Smooth muscle cell (in vitro differentiated cells): ENCODE measurements around the gene WDR12. TPM values are rescaled to one million over a fixed set of nuclear protein-coding genes. Genes with fewer than 3 reads are reported as not detected.

Source experiments
- DNase-seq: peaks from one replicate; lab custom pipeline; 2025; ENCODE audit not compliant: unreplicated experiment; lab: John Stamatoyannopoulos, UW
- H2AFZ ChIP-seq: fragments of 200-600 bp; sonication (generic); 2 replicates; pipeline ENCODE4 v1.6.0; 2016; ENCODE audit warnings: antibody characterized with exemption, low read depth, mild to moderate bottlenecking
- H3F3A ChIP-seq: fragments of 200-600 bp; sonication (generic); 2 replicates; pipeline ENCODE4 v1.6.0; 2017; ENCODE audit warnings: antibody characterized with exemption, low read depth
- H3K27ac ChIP-seq: fragments of 200-600 bp; sonication (generic); 2 replicates; pipeline ENCODE4 v1.5.1; 2016; ENCODE audit warnings: low read depth, mild to moderate bottlenecking
- H3K27me3 ChIP-seq: fragments of 200-600 bp; sonication (generic); 2 replicates; pipeline ENCODE4 v1.6.1; 2016; ENCODE audit warnings: low read depth, mild to moderate bottlenecking
- H3K36me3 ChIP-seq: fragments of 200-600 bp; sonication (generic); 2 replicates; pipeline ENCODE4 v1.5.1; 2016; ENCODE audit warnings: low read depth
- H3K4me1 ChIP-seq: fragments of 200-600 bp; sonication (generic); 2 replicates; pipeline ENCODE4 v1.5.1; 2016; ENCODE audit warnings: low read depth
- H3K4me2 ChIP-seq: fragments of 200-600 bp; sonication (generic); 2 replicates; pipeline ENCODE4 v1.6.0; 2016; ENCODE audit warnings: mild to moderate bottlenecking
- H3K4me3 ChIP-seq: fragments of 200-600 bp; sonication (generic); 2 replicates; pipeline ENCODE4 v1.5.1; 2016; ENCODE audit warnings: mild to moderate bottlenecking
- H3K79me2 ChIP-seq: fragments of 200-600 bp; sonication (generic); 2 replicates; pipeline ENCODE4 v1.6.0; 2016; ENCODE audit warnings: low read depth, mild to moderate bottlenecking
- H3K9ac ChIP-seq: fragments of 200-600 bp; sonication (generic); 2 replicates; pipeline ENCODE4 v1.6.0; 2016; ENCODE audit warnings: low read depth
- H3K9me3 ChIP-seq: fragments of 200-600 bp; sonication (generic); replicated peaks from 2 replicates; pipeline ENCODE4 v1.5.1; 2016; ENCODE audit warnings: low read depth
- H4K20me1 ChIP-seq: fragments of 200-600 bp; sonication (generic); 2 replicates; pipeline ENCODE4 v1.6.0; 2016; ENCODE audit warnings: low read depth
- CTCF ChIP-seq: fragments of 200-600 bp; sonication (generic); IDR thresholded peaks from 2 replicates; pipeline ENCODE4 v1.5.1; 2017; ENCODE audit warnings: borderline replicate concordance, mild to moderate bottlenecking, antibody characterized with exemption; ENCODE audit not compliant: insufficient read depth, poor library complexity, severe bottlenecking
- WGBS: methylation state at CpG from one replicate; pipeline ENCODE4 v1.1.7; 2016; ENCODE audit warnings: low lambda C conversion rate; 5-methylcytosine and 5-hydroxymethylcytosine counted together
- polyA plus RNA-seq: library from polyadenylated mRNA; unstranded; fragments of >200 nt; fragmentation: Nextera tagmentation; extraction: Ambion mirVana; gene quantifications from 2 replicates; pipeline ENCODE4 v1.2.1, GENCODE V29; 2016
- total RNA-seq: library from RNA; depleted of rRNA; stranded (reverse); fragments of >200 nt; gene quantifications from 2 replicates; pipeline ENCODE4 v1.2.3, GENCODE V29; 2014

The WDR12 gene
- total and polyA plus RNA-seq, 2 experiments from 2014 or later, result 5.0 to 36.3 TPM

GRCh38 chr2:202831242-202832220, 79.9 kb downstream of the WDR12 start:
- Histone ChIP-seq H3F3A (no peaks in the 10 kb centered on the region), H4K20me1 (no peaks in the 10 kb centered on the region), H3K27ac (no peak overlapping the region), H3K4me3 (no peak overlapping the region), H3K4me2 (no peak overlapping the region), H3K79me2 (no peaks in the 10 kb centered on the region), H2AFZ (no peak overlapping the region), H3K36me3 (no peaks in the 10 kb centered on the region), H3K9ac (no peak overlapping the region), H3K9me3 (no peaks in the 10 kb centered on the region), H3K27me3 (no peaks in the 10 kb centered on the region), H3K4me1 (no peaks in the 10 kb centered on the region)
- WGBS, result 47% methylated on average over 6 of the region's 6 CpGs
- TF ChIP-seq CTCF, result peak; percentile 43
- DNase-seq, result no peak

GRCh38 chr2:202824901-202825300, 86.6 kb downstream of the WDR12 start:
- DNase-seq, result no peak

More at GRCh38 chr2:202824901-202825300, 86.6 kb downstream of the WDR12 start:
- Histone ChIP-seq H3F3A (no peaks in the 10 kb centered on the region), H3K4me2 (no peak overlapping the region), H3K79me2 (no peaks in the 10 kb centered on the region), H3K27me3 (no peaks in the 10 kb centered on the region), H3K27ac (no peak overlapping the region), H3K4me1 (no peaks in the 10 kb centered on the region), H4K20me1 (no peaks in the 10 kb centered on the region), H3K36me3 (no peaks in the 10 kb centered on the region), H3K4me3 (no peak overlapping the region), H2AFZ (no peak overlapping the region), H3K9ac (no peak overlapping the region), H3K9me3 (no peaks in the 10 kb centered on the region)
- 54% methylated on average over 1 of the region's 1 CpG for WGBS
- TF ChIP-seq CTCF, result no peak

Other genes starting within 250 kb of the WDR12 start
- 1.9 and 5.8 TPM in 2 replicates for gene ICA1L, start 39.9 kb downstream of the WDR12 start, total RNA-seq
- gene ICA1L, start 39.9 kb downstream of the WDR12 start, polyA plus RNA-seq, result 0.66 and 1.4 TPM in 2 replicates
- gene CARF, start 602 bp upstream of the WDR12 start, total RNA-seq, result 6.2 and 8.0 TPM in 2 replicates
- 0.60 and 1.6 TPM in 2 replicates for gene CARF, start 602 bp upstream of the WDR12 start, polyA plus RNA-seq
- gene NBEAL1, start 103.2 kb upstream of the WDR12 start, total RNA-seq, result 32.4 and 50.9 TPM in 2 replicates
- 12.1 and 16.3 TPM in 2 replicates for gene NBEAL1, start 103.2 kb upstream of the WDR12 start, polyA plus RNA-seq